Panc1 (cell line): ENCODE data around the gene IL22. TPM values are rescaled to one million over a fixed set of nuclear protein-coding genes. Genes with fewer than 3 reads are reported as not detected.
"Not testable (repeated sequence)": the region's sequence is repeated elsewhere in the genome, so short reads cannot be mapped to it uniquely, and the experiment has no call there.

ENCODE experiments used
- ATAC-seq: fragments of 200-7000 bp; cut with Tn5 transposase; 2 replicates; pipeline ENCODE4 v1.9.1; 2020; ENCODE audit warnings: mild to moderate bottlenecking, moderate library complexity
- BruUV-seq: library from RNA; stranded (reverse); fragments of 400-500 nt; replicated peaks from 2 replicates; lab custom pipeline; 2021; lab: Mats Ljungman, UMichigan
- CTCF ChIA-PET: fragments of 300-600 bp; sonication (Branson Sonifier 250); formaldehyde crosslinking; loops from one replicate; lab custom pipeline; 2022; ENCODE audit warnings: antibody characterized with exemption; lab: Charles Lee
- POLR2A ChIA-PET: fragments of 300-600 bp; sonication (Branson Sonifier 250); formaldehyde crosslinking; loops from one replicate; lab custom pipeline; 2022; ENCODE audit warnings: antibody characterized with exemption; lab: Charles Lee
- DNase-seq: peaks from one replicate; pipeline ENCODE4 v3.0.0-alpha.2; 2010; ENCODE audit warnings: low read depth, low spot score
- H3K27ac ChIP-seq: 2 replicates; pipeline ENCODE4 v1.5.1; 2011; ENCODE audit warnings: mild to moderate bottlenecking, low read length, inconsistent platforms
- H3K27me3 ChIP-seq: fragments of 200-500 bp; sonication (Bioruptor generic); 2 replicates; pipeline ENCODE4 v1.6.0; 2014; ENCODE audit warnings: low read length, inconsistent platforms; ENCODE audit not compliant: control insufficient read depth, insufficient read depth
- H3K36me3 ChIP-seq: fragments of 200-500 bp; sonication (Bioruptor generic); 2 replicates; pipeline ENCODE4 v1.5.1; 2014; ENCODE audit warnings: inconsistent platforms, mild to moderate bottlenecking, low read length, moderate library complexity; ENCODE audit not compliant: control insufficient read depth, insufficient read depth
- H3K4me1 ChIP-seq: 2 replicates; pipeline ENCODE4 v1.5.1; 2011; ENCODE audit warnings: inconsistent platforms, mild to moderate bottlenecking, low read length, moderate library complexity; ENCODE audit not compliant: control insufficient read depth, insufficient read depth
- H3K4me3 ChIP-seq, 2 experiments: 2 replicates each; pipeline ENCODE4 v1.5.1; 2011 to 2012; ENCODE audit warnings: low read depth in 2 of 2, low read length in 2 of 2, mild to moderate bottlenecking in 2 of 2, inconsistent platforms in 1 of 2, moderate library complexity in 1 of 2
- H3K9me3 ChIP-seq: fragments of 200-500 bp; sonication (Bioruptor generic); 2 replicates; pipeline ENCODE4 v1.5.1; 2014; ENCODE audit warnings: low read depth, mild to moderate bottlenecking, inconsistent platforms, low read length, moderate library complexity; ENCODE audit not compliant: control insufficient read depth, insufficient read depth
- POLR2AphosphoS5 ChIP-seq: IDR thresholded peaks from 2 replicates; pipeline ENCODE4 v1.6.1; 2012; ENCODE audit warnings: mild to moderate bottlenecking, low read depth, low read length, moderate library complexity
- SIN3A ChIP-seq: IDR thresholded peaks from 2 replicates; pipeline ENCODE4 v1.6.1; 2012; ENCODE audit warnings: low read depth, mild to moderate bottlenecking, low read length, moderate library complexity, borderline replicate concordance; ENCODE audit not compliant: insufficient read depth
- TCF7L2 ChIP-seq: IDR thresholded peaks from 2 replicates; pipeline ENCODE4 v1.6.1; 2011; ENCODE audit warnings: mild to moderate bottlenecking, low read depth, low read length, inconsistent platforms
- in situ Hi-C: cut with HindIII; loops from 2 replicates; pipeline ENCODE4 v1.10.0; 2016; ENCODE audit warnings: low sequenced_read_pairs, low pct_unique_long_range_greater_than_20kb
- intact Hi-C: fragments of 100-400 bp; cut with micrococcal nuclease; formaldehyde crosslinking; loops from one replicate; pipeline ENCODE4 v1.10.0; 2022; ENCODE audit not compliant: unreplicated experiment
- total RNA-seq: library from RNA; stranded (reverse); gene quantifications from one replicate; pipeline ENCODE4 v1.2.1, GENCODE V29; 2021; ENCODE audit not compliant: unreplicated experiment
- TF ChIP-seq, protein P1 (sequence below): fragments of 450-650 bp; IDR thresholded peaks from 2 replicates; pipeline ENCODE4 v1.5.1; 2017; ENCODE audit warnings: mild to moderate bottlenecking
- TF ChIP-seq, protein P2 (sequence below), 2 experiments: IDR thresholded peaks; 2 replicates each; pipeline ENCODE4 v1.6.1; 2011 to 2012; ENCODE audit warnings: low read depth in 2 of 2, control low read depth in 1 of 2, low read length in 1 of 2, mild to moderate bottlenecking in 1 of 2, moderate library complexity in 1 of 2; ENCODE audit not compliant: insufficient read depth in 1 of 2

Gene IL22
- total RNA-seq, 1 experiment from 2014 or later, result not detected

DNA sequence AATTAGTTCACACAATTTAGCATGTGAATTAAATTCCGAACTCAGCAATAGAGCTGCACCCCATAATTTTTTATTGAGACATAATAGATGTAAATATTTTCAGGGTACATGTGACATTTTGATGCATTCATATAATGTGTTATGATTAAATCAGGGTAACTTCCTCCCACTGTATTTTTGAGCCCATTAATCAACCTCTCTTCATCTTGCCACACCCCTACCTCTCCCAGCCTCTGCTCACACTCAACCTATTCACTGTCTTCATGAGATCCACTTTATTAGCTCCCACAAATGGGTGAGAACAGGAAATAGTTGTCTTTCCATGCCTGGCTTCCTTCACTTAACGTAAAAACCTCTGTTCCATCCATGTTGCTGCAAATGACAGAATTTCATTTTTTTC is 42.5 kb downstream of the IL22 start:
- ChIA-PET POLR2A (no interaction called here), CTCF (no interaction called here)
- DNase-seq, result no peak
- Histone ChIP-seq H3K36me3 (no peaks in the 10 kb centered on the region), H3K27me3 (0 out of 2 replicates have a peak, but pooled peaks cover 4% of the 10 kb centered on the region), H3K4me3 (no peak overlapping the region), H3K9me3 (no peaks in the 10 kb centered on the region), H3K4me1 (no peaks in the 10 kb centered on the region), H3K27ac (no peak overlapping the region)
- TF ChIP-seq POLR2AphosphoS5 (no peak), TCF7L2 (no peak), SIN3A (no peak)
- TF ChIP-seq, protein P1, sequence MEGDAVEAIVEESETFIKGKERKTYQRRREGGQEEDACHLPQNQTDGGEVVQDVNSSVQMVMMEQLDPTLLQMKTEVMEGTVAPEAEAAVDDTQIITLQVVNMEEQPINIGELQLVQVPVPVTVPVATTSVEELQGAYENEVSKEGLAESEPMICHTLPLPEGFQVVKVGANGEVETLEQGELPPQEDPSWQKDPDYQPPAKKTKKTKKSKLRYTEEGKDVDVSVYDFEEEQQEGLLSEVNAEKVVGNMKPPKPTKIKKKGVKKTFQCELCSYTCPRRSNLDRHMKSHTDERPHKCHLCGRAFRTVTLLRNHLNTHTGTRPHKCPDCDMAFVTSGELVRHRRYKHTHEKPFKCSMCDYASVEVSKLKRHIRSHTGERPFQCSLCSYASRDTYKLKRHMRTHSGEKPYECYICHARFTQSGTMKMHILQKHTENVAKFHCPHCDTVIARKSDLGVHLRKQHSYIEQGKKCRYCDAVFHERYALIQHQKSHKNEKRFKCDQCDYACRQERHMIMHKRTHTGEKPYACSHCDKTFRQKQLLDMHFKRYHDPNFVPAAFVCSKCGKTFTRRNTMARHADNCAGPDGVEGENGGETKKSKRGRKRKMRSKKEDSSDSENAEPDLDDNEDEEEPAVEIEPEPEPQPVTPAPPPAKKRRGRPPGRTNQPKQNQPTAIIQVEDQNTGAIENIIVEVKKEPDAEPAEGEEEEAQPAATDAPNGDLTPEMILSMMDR, result no peak
- TF ChIP-seq, protein P2, sequence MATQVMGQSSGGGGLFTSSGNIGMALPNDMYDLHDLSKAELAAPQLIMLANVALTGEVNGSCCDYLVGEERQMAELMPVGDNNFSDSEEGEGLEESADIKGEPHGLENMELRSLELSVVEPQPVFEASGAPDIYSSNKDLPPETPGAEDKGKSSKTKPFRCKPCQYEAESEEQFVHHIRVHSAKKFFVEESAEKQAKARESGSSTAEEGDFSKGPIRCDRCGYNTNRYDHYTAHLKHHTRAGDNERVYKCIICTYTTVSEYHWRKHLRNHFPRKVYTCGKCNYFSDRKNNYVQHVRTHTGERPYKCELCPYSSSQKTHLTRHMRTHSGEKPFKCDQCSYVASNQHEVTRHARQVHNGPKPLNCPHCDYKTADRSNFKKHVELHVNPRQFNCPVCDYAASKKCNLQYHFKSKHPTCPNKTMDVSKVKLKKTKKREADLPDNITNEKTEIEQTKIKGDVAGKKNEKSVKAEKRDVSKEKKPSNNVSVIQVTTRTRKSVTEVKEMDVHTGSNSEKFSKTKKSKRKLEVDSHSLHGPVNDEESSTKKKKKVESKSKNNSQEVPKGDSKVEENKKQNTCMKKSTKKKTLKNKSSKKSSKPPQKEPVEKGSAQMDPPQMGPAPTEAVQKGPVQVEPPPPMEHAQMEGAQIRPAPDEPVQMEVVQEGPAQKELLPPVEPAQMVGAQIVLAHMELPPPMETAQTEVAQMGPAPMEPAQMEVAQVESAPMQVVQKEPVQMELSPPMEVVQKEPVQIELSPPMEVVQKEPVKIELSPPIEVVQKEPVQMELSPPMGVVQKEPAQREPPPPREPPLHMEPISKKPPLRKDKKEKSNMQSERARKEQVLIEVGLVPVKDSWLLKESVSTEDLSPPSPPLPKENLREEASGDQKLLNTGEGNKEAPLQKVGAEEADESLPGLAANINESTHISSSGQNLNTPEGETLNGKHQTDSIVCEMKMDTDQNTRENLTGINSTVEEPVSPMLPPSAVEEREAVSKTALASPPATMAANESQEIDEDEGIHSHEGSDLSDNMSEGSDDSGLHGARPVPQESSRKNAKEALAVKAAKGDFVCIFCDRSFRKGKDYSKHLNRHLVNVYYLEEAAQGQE (IDR thresholded peaks at IDR 0.05; ENCODE audit: insufficient read depth in 1 of 2, low read depth in 2 of 2, low read length in 1 of 2), result no peak
- no TSS peak for BruUV-seq
- intact Hi-C loops (no loop called here), in situ Hi-C loops (no loop called here)
- no peak for ATAC-seq

DNA sequence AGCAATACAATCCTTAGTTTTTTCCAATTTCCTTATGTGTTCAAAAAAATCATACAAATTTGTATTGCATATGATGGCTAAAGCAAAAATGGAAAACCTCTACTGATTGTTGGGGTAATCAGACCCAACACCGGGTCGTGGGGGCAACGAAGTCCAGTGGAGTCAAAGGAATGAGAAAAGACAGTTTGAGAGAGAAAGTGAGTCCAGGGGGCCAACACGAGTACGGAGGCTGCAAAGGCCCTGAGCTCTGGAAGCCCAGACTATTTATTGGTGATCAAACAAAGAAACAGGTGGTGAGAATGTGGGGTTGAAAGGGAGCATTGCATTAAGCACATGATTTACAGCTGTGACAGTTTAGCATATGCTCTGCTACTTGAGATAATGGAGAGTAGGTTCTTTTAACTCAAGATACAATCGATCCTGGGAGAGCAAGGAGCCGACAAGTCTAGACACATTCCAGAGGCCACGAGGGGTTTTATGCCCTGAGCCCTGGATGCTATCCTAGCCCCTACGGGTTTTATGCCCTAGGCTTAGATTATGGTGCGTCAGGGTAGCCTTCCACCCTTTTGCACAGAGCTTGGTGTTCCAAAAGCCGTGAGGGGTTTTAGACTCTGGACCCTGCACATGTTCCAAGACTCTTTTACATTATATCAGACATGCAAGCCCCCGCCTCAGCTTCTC is 44.2 kb downstream of the IL22 start:
- intact Hi-C loops, BruUV-seq, POLR2A ChIA-PET, H3K4me1 ChIP-seq, H3K36me3 ChIP-seq, CTCF ChIA-PET, DNase-seq, H3K27ac ChIP-seq, ATAC-seq, H3K27me3 ChIP-seq, H3K9me3 ChIP-seq, in situ Hi-C loops, H3K4me3 ChIP-seq: not testable (repeated sequence)

DNA sequence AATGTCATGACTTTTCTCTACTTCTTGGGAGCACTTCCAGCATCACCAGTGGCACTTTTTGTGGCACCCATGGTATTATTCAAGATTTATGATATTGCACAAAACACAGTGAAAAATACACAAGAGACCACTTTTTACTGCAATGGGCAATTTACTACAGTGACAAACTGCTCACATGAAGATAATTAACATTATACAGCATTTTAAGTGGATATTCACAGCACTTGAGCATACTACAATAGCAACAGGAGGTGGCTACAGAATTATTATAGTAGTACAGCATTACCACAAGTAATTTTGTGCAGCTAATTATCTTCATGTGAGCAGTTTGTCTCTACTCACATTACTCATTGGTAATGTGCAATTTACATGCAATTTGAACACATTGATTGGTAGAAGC is 46.1 kb downstream of the IL22 start:
- H3K4me1 ChIP-seq, result no peaks in the 10 kb centered on the region; the same call in 1 of the 2 replicates
- no peak overlapping the region for H3K27ac ChIP-seq
- CTCF ChIA-PET, result no interaction called here
- no peaks in the 10 kb centered on the region for H3K36me3 ChIP-seq
- DNase-seq (no peak), ATAC-seq (no peak)
- no peaks in the 10 kb centered on the region for H3K27me3 ChIP-seq
- H3K4me3 ChIP-seq, result no peak overlapping the region
- POLR2A ChIA-PET, result no interaction called here
- intact Hi-C loops (no loop called here), in situ Hi-C loops (no loop called here)
- TF ChIP-seq, protein P1, result no peak
- TF ChIP-seq SIN3A (no peak), POLR2AphosphoS5 (no peak), TCF7L2 (no peak)
- TF ChIP-seq, protein P2 (IDR thresholded peaks at IDR 0.05; ENCODE audit: insufficient read depth in 1 of 2, low read depth in 2 of 2, low read length in 1 of 2), result no peak
- no TSS peak for BruUV-seq
- no peaks in the 10 kb centered on the region for H3K9me3 ChIP-seq
